Liver (tissue), 3 donors: ENCODE measurements around the gene C1orf50.
"Not testable (repeated sequence)": the region's sequence is repeated elsewhere in the genome, so short reads cannot be mapped to it uniquely, and the experiment has no call there.

ENCODE experiments used
- ATF3 ChIP-seq: IDR thresholded peaks from 2 replicates; pipeline ENCODE4 v1.6.1; 2016; ENCODE audit warnings: antibody characterized with exemption
- CTCF ChIP-seq: fragments of 150-350 bp; IDR thresholded peaks from 2 replicates; pipeline ENCODE4 v1.5.1; 2017; ENCODE audit warnings: improper control_type of control experiment, low read depth, low read length; ENCODE audit not compliant: missing input control
- EGR1 ChIP-seq, 2 donors: IDR thresholded peaks; 2 replicates each; pipeline ENCODE4 v1.6.1; 2016 to 2018; ENCODE audit warnings: antibody characterized with exemption in 2 of 2, low read depth in 2 of 2
- GABPA ChIP-seq, 2 donors: IDR thresholded peaks in 1 of 2; conservative IDR thresholded peaks in 1 of 2; 2 replicates each; pipeline ENCODE4 v1.6.1; 2016; ENCODE audit warnings: antibody characterized with exemption in 2 of 2, mild to moderate bottlenecking in 1 of 2, moderate library complexity in 1 of 2
- HNF4A ChIP-seq, 2 donors: conservative IDR thresholded peaks; 2 replicates each; pipeline ENCODE4 v1.6.1; 2016; ENCODE audit warnings: antibody characterized with exemption in 2 of 2, mild to moderate bottlenecking in 2 of 2
- JUND ChIP-seq, 2 donors: IDR thresholded peaks; 2 replicates each; pipeline ENCODE4 v1.6.1; 2016; ENCODE audit warnings: antibody characterized with exemption in 2 of 2
- MAX ChIP-seq: IDR thresholded peaks from 2 replicates; pipeline ENCODE4 v1.6.1; 2016; ENCODE audit warnings: antibody characterized with exemption
- RAD21 ChIP-seq, 2 donors: IDR thresholded peaks; 2 replicates each; pipeline ENCODE4 v1.6.1; 2016; ENCODE audit warnings: antibody characterized with exemption in 2 of 2, mild to moderate bottlenecking in 2 of 2
- REST ChIP-seq: IDR thresholded peaks from 2 replicates; pipeline ENCODE4 v1.6.1; 2016; ENCODE audit warnings: antibody characterized with exemption, mild to moderate bottlenecking
- RXRA ChIP-seq, 2 donors: IDR thresholded peaks; 2 replicates each; pipeline ENCODE4 v1.6.1; 2017 to 2018; ENCODE audit warnings: antibody characterized with exemption in 2 of 2, mild to moderate bottlenecking in 1 of 2
- SP1 ChIP-seq: IDR thresholded peaks from 2 replicates; pipeline ENCODE4 v1.6.1; 2018; ENCODE audit warnings: antibody characterized with exemption, mild to moderate bottlenecking
- donor health status: healthy.
- donor health status: healthy.

GRCh38 chr1:42751511-42752070 lies 15.5 kb upstream of the C1orf50 start:
- not testable (repeated sequence) for TF ChIP-seq CTCF; SP1; GABPA (IDR thresholded peaks at IDR 0.05 in 1 of 2, conservative IDR thresholded peaks at IDR 0.05 in 1 of 2); JUND (IDR thresholded peaks at IDR 0.05); MAX; REST; ATF3; RAD21 (IDR thresholded peaks at IDR 0.05); RXRA (IDR thresholded peaks at IDR 0.05); HNF4A (conservative IDR thresholded peaks at IDR 0.05); EGR1 (IDR thresholded peaks at IDR 0.05; ENCODE audit: low read depth in 2 of 2)
